Left lung (tissue), 10 donors: Measurements from ENCODE around the gene HDAC10. TPM values are rescaled to one million over a fixed set of nuclear protein-coding genes. Genes with fewer than 3 reads are reported as not detected.

Source experiments
- ATAC-seq: fragments of 200-7000 bp; cut with Tn5 transposase; one replicate; pipeline ENCODE4 v1.9.1; 2020; ENCODE audit warnings: moderate library complexity
- DNase-seq, 4 donors: peaks; one replicate each; pipeline ENCODE4 v3.0.0-alpha.2; 2013 to 2020
- H3K27ac ChIP-seq, 2 donors: fragments of 200-600 bp; sonication (generic) in 1 of 2; one replicate each; pipeline versions ENCODE4 v1.5.0 to v1.8.0; 2020 to 2021
- H3K27me3 ChIP-seq, 2 donors: fragments of 200-600 bp; sonication (generic) in 1 of 2; one replicate each; pipeline versions ENCODE4 v1.5.0 to v1.8.0; 2020 to 2021
- H3K36me3 ChIP-seq, 2 donors: fragments of 200-600 bp; sonication (generic) in 1 of 2; one replicate each; pipeline versions ENCODE4 v1.5.0 to v1.8.0; 2020 to 2021
- H3K4me1 ChIP-seq, 2 donors: fragments of 200-600 bp; one replicate each; pipeline ENCODE4 v1.8.0; 2021
- H3K4me3 ChIP-seq, 2 donors: fragments of 200-600 bp; sonication (generic) in 1 of 2; one replicate each; pipeline versions ENCODE4 v1.5.0 to v1.8.0; 2020 to 2021; ENCODE audit warnings: mild to moderate bottlenecking in 1 of 2
- H3K9me3 ChIP-seq, 2 donors: fragments of 200-600 bp; sonication (generic) in 1 of 2; one replicate each; pipeline versions ENCODE4 v1.5.0 to v1.8.0; 2020 to 2021
- CTCF ChIP-seq, 2 donors: fragments of 200-600 bp; sonication (generic) in 1 of 2; IDR thresholded peaks; one replicate each; pipeline versions ENCODE4 v1.5.0 to v1.8.0; 2021; ENCODE audit warnings: antibody characterized with exemption in 2 of 2
- intact Hi-C, 2 donors: fragments of 100-400 bp; cut with DNase I; formaldehyde crosslinking; loops; one replicate each; pipeline versions ENCODE4 v1.11.2 to v1.14.2; 2022
- polyA plus RNA-seq, 6 donors: library from polyadenylated mRNA; unstranded; fragments of 120-200 nt; gene quantifications; one replicate each; pipeline ENCODE4 v1.2.1, GENCODE V29; 2013; ENCODE audit not compliant: insufficient read length in 6 of 6
- total RNA-seq, 2 donors: library from RNA; stranded (reverse); fragmentation: NEBNext Ultra II Directional; extraction: Animal tissue kit (Norgen Biotek cat#: 25700); gene quantifications; one replicate each; pipeline ENCODE4 v1.2.1, GENCODE V29; 2021
- donor health status: DM: no; HTN: yes; CAD: no.
- donor health status: DM: no; HTN: no; CAD: no.

The HDAC10 gene
- total and polyA plus RNA-seq, 8 donors: 23.9 to 42.2 (median 36.7) TPM

DNA sequence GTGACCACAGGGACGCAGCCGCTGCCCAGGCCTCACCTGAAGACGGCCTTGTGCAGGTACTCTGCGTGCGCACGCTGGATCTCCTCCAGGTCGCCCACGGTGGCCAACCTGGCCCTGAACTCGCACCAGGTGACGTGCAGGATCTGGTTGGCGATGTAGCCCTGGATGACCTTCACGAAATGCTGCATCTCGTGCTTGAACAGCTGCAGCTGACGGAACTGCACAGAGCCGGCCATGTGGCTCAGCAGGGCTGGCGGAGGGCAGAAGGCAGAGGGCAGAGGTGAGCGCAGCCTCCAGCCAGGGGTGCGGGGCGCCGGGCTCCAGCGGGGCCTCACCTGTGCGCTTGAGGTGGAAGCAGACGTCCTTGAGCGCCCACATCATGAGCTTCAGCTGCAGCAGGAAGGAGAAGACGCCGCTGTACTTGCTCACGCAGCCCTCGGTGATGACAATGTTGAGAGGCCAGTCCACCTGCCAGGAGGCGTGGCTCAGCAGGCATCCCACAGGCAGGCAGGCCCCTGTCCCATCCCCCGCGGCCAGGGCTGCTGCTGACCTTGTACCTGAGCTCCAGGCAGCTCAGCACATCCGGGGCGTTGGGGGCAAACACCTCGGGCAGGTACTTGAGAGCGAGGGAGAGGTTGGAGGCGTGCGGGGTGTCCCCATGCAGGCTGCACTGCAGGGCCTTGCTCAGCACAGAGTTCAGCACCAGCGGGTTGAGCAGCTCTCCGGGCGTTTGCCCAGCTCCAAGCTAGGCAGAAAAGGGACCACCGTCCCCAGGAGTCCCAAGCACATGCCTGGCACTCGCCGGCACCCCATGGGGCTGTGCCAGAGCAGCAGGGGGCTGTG, 32.7 kb downstream of the HDAC10 start:
- H3K36me3 ChIP-seq: peaks cover 0 to 99% of the 10 kb centered on the region in 2 donors
- no peak overlapping the region for H3K27ac ChIP-seq
- no peak for TF ChIP-seq CTCF (IDR thresholded peaks at IDR 0.05)
- no peak overlapping the region for H3K4me3 ChIP-seq
- intact Hi-C loops: no loop called here
- no peaks in the 10 kb centered on the region for H3K27me3 ChIP-seq
- no peak for DNase-seq
- ATAC-seq: peak; percentile 8
- peaks cover 0 to 7% of the 10 kb centered on the region in 2 donors for H3K4me1 ChIP-seq
- no peaks in the 10 kb centered on the region for H3K9me3 ChIP-seq

DNA sequence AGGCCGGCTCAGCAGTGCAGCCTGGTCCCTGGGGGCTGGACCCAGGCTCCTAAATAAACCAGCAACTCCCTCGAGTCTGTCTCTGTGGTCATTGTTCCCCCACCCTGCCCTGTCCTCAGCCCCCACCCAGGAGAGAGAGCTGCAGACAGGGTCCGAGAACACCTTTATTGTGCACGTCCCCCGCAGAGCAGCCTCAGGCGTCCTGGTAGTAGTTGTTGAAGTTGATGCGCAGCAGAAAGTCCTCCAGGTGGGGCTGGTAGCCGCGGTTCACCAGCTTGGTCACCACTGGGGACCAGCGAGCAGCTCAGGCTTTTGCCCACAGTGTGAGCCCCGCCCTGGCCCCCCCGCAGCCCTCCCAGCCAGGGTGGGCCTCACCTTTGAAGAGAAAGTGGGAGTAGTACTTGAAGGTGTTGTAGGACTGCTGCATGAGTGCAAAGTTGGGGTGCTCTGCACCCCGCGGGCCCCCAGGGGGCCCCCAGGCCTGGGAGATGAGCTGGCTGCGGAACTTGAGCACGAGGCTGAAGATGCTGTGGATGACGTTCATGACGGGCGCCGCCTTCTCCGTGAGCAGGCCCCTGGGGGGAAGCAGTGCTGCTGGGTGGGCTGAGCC, 33.4 kb downstream of the HDAC10 start:
- TF ChIP-seq CTCF (IDR thresholded peaks at IDR 0.05): no peak
- Histone ChIP-seq H3K4me1 (peaks cover 0 to 7% of the 10 kb centered on the region in 2 donors), H3K9me3 (no peaks in the 10 kb centered on the region), H3K36me3 (peaks cover 0 to 99% of the 10 kb centered on the region in 2 donors), H3K27me3 (no peaks in the 10 kb centered on the region), H3K27ac (no peak overlapping the region), H3K4me3 (no peak overlapping the region)
- ATAC-seq (no peak), DNase-seq (no peak)
- intact Hi-C loops: no loop called here

GRCh38 chr22:50216684-50217520, 34.2 kb downstream of the HDAC10 start:
- Histone ChIP-seq H3K4me1 (peaks cover 0 to 7% of the 10 kb centered on the region in 2 donors), H3K4me3 (no peak overlapping the region), H3K27ac (no peak overlapping the region), H3K36me3 (peaks cover 0 to 99% of the 10 kb centered on the region in 2 donors), H3K9me3 (no peaks in the 10 kb centered on the region), H3K27me3 (no peaks in the 10 kb centered on the region)
- DNase-seq (no peak), ATAC-seq (no peak)
- no peak for TF ChIP-seq CTCF (IDR thresholded peaks at IDR 0.05)
- intact Hi-C loops: no loop called here

DNA sequence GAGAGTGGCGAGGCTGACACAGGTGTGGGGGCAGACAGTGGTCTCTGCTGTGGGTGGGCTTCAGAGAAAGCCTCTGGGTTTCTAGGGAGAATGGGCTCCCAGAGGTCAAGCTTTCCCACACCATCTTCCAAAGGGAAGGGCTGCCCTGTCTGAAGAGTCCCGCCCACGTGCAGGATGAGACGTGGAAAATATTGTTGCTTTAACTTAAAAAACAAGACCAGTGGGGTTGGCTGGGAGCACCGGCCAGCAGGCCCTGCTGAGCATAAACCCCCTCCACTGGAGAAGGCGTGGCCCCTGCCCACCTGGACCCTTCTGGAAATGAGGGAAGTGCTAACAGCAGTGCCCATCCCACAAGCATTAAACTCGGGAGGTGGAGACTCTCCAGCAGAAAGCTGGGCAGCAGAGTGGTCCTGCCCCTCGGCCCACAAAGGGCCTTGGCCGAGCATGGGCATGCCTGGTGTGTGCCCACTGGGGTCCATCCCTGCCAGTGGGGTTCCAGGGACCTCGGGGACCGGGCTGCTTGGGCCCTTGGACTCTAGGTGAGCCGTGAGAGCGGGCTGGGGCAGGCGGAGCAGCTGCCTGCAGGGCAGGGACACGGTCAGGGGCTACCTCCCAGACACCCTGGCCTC, 34.9 kb downstream of the HDAC10 start:
- H3K27me3 ChIP-seq: no peaks in the 10 kb centered on the region
- intact Hi-C loops: no loop called here
- H3K4me3 ChIP-seq: no peak overlapping the region
- H3K9me3 ChIP-seq: no peaks in the 10 kb centered on the region
- no peak for TF ChIP-seq CTCF (IDR thresholded peaks at IDR 0.05)
- H3K4me1 ChIP-seq: peaks cover 0 to 7% of the 10 kb centered on the region in 2 donors
- DNase-seq: no peak
- ATAC-seq: no peak
- peaks cover 0 to 99% of the 10 kb centered on the region in 2 donors for H3K36me3 ChIP-seq
- no peak overlapping the region for H3K27ac ChIP-seq
